Right lung (tissue), 5 donors: ENCODE measurements around the gene FUOM. TPM values are rescaled to one million over a fixed set of nuclear protein-coding genes. Genes with fewer than 3 reads are reported as not detected.
A peak's percentile ranks its signal among the peaks of the same experiment; 100 is the strongest.

Experiments
- DNase-seq, 2 donors: peaks; one replicate each; pipeline ENCODE4 v3.0.0-alpha.2; 2013
- polyA plus RNA-seq, 5 donors: library from polyadenylated mRNA; unstranded; fragments of 120-200 nt; gene quantifications; one replicate each; pipeline versions ENCODE4 v1.2.1 to v1.2.3, GENCODE V29; 2013; ENCODE audit warnings: inconsistent platforms in 1 of 5, low replicate concordance in 1 of 5; ENCODE audit not compliant: insufficient read length in 5 of 5, insufficient read depth in 1 of 5

Gene FUOM
- polyA plus RNA-seq, 5 donors = 6.7 to 13.9 (median 8.1) TPM

DNA sequence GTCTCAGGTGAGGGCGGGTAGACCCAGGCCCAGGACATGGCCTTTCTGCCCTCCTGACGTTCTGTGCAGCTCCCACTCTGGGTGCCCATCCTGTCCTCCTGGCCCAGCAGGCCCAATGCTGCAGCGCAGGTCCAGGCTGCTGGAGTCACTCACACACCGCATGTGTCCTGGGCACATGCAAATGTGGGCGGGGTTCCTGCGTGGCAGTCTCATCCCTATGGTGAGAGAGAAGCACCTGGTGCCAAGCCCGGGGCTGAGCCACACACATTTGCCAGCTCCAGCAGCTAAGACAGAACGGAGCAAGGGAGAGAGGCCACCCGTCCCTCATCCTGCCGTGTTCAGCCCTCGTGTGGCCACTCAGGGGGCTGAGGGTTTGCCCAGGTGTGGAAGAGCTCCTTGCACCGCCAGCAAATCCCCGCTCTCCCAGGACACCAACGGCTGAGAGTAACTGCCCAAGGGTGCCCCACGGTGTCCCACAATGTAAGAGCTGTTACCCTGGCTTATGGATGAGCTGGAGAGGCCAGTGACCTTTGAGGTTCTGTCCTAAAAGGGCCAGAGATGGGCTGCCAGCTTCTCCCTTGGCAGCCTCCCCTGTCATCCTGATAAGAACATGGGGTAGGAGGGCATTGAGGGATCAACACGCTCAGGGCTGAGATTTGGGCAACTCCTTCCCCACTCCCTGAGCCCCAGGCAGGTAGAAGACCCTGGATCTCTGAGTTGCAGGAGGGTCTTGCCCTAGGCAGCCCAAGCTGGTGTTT, 4.4 kb downstream of the FUOM start:
- DNase-seq = no peak

DNA sequence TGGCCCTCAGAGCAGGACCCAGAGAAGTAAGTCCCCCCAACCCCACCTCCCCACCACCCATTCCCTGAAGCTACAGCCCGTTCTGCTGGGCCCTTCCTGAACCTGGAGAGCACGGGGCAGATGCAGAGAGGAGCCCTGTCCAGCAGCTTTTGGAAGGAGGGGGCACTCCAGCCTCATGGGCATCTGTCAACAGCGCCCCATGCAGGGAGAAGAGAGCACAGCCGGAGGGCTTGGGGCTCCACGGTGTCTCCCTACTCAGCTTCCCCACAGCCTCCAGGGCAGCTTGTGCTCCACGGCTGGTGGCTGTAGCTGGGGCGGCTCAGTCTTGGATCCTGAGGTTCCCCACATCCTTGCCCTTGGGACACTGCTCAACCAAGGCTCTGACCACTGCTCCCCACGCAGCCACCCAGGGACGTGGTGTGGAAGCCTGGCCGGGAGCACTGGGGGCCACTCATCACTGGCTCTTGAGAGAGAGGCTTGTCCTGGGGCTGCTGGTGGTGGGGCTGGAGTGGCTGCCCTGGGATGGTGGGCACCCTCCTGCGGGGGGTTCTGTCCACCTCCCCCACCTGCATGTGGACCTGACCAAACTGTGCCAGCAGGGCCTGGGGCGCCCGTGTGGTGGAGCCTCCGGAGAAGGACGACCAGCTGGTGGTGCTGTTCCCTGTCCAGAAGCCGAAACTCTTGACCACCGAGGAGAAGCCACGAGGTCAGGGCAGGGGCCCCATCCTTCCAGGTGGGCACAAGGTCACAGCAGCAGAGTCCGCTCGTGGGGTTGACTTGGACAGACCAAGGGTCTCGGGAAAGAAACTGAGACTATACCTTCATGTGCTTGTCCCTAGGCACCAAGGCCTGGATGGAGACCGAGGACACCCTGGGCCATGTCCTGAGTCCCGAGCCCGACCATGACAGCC, 6.2 kb downstream of the FUOM start:
- no peak for DNase-seq

GRCh38 chr10:133350950-133351329, 6.9 kb downstream of the FUOM start:
- no peak for DNase-seq

DNA sequence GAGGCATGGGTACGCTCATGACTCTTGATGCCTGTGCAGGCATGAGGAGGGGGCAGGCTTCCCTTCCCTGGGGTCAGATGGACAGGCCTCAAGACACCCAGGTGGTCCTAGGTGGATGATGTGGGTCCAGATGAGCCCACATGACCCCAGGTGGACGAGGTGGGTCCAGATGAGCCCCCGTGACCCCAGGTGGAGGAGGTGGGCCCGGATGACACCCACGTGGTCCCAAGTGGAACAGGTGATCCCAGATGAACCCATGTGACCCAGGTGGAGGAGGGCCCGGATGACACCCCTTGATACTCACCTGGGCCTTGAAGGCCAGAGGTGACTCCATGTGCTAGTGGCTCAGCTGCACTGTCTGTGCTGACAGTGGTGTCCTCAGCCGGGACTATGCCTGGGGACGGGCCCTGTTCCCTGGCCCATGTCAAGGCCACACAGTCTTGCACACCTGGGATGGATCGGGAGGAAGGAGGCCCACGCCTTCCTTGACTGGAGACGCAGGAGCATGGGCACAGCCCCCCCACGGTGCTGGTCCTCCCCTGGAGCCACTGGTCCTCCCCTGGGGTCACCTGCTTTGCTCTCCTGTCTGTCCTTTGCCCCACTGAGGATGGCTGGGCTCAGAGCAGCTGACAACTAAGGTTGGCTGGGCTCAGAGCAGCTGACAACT, 7.4 kb downstream of the FUOM start:
- DNase-seq = no peak

DNA sequence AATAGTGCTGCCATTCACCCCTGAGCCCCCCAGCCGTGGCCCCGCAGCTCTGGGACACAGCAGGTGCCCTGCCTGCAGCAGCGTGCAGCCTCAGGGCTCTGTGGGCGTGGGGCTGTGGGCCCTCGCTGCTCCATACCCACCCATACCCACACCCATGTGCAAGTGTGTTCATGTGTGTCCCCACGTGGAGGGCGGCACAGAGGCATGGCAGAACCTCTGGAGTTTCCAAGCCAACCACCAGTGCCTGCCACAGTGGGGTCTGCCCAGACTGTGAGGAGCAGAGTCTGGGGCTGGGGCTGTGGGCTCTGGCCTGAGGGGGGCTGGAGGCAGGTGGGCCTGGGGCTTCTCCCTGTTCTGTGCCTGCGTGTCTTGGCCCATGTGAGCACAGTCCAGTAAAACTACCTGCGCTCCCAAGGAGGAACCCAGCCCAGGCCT, 8.2 kb downstream of the FUOM start:
- no peak for DNase-seq

DNA sequence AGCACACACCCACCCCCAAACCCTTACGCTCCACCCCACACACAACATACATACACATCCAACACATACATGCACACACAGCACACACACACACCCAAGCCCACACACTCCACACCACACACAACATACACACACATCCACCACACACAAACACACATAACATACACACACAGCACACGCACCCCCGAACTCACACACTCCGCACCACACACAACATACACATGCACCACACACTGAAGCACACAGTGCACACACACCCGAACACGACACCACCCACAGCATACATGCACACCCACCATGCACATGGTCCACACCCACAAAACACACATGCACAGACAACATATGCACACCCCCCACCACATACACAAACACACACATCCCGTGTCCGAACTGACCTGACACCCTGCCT, 8.7 kb downstream of the FUOM start:
- no peak for DNase-seq

- DNase-seq = no peak
Measured at GRCh38 chr10:133347710-133348517, 9.9 kb downstream of the FUOM start.

- no peak for DNase-seq
Measured at GRCh38 chr10:133346413-133346812, 11.4 kb downstream of the FUOM start.

DNA sequence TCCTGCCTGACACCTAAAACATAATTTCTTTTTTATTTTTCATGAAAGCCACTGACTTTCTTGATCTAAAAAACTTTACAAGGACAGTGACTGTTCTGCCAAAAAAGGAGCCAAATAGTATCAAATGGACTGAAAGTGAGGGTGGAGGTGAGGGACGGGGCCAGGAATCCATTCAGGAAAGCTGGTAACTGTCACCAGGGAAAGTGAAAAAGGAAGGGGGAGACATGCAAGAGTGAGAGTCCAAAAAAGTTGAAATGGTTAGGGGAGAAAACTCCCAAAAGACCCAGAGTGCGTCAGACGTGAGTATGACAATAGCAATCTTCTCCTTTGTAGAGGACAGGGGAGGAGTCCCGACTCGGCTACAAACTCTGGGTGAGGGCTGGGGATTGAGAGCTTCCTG, 13.6 kb downstream of the FUOM start:
- DNase-seq = no peak

DNA sequence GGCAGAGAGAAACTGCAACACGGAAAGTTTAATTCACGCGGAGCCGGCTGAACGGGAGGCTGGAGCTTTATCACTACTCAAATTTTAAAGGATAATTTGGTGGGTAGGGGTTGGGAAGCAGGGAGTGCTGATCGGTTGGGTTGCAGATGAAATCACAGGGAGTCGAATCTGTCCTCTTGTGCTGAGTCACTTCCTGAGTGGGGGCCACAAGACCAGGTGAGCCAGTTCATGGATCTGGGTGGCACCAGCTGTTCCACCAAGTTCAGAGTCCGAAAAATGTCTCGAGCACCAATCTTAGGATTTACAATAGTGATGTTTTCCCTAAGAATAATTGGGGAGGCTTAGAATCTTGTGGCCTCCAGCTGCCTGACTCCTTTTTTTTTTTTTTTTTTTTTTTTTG, 14.3 kb downstream of the FUOM start:
- DNase-seq = no peak

DNA sequence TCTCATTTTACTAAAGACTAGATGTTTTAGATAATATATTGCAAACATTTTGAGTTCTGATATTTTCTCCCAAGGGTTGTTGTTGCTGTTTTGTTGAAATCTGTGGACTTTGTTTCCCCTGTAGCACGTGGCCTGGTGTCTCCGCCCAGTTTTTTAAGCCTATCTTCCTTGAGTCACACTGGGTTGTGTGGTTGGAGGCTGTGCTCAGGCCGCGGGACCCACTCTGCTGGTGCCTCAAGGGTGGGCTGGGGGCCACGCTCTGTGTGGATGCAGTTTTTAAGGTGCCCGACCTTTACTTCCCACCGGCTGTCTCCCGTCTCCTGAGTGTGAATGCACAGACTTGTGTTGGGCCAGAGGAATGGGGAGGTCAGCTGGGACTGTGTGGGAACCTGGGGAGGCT, 14.9 kb downstream of the FUOM start:
- DNase-seq = no peak

GRCh38 chr10:133341983-133342382, 15.8 kb downstream of the FUOM start:
- no peak for DNase-seq

DNA sequence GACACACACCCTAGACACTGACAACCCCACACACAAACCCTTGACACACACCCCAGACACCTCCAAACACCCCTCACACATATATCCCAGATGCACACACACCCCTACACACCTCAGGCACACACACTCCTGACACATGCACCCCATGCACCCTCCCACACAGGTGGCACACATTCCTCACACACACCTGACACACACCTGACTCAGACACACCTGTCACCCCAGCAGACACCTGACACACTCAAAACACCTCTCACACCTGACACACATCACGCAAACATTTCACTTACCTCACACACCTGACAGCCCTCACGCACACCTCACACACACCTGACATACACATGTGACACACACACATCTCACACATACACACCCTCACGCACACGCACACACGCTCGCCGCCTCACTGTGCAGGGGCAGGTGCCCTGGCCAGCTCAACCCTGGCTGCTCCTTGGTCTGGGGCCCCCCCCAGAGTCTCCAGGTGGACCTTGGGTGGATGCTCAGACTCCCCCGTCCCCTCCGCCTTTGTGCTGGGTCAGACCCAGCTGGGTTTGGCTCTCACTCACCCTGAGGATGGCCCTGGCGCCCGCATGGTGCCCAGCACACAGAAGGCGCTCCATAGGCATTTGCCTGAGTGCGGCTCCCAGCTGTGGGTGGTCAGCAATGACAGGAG, 18.0 kb downstream of the FUOM start:
- no peak for DNase-seq

DNA sequence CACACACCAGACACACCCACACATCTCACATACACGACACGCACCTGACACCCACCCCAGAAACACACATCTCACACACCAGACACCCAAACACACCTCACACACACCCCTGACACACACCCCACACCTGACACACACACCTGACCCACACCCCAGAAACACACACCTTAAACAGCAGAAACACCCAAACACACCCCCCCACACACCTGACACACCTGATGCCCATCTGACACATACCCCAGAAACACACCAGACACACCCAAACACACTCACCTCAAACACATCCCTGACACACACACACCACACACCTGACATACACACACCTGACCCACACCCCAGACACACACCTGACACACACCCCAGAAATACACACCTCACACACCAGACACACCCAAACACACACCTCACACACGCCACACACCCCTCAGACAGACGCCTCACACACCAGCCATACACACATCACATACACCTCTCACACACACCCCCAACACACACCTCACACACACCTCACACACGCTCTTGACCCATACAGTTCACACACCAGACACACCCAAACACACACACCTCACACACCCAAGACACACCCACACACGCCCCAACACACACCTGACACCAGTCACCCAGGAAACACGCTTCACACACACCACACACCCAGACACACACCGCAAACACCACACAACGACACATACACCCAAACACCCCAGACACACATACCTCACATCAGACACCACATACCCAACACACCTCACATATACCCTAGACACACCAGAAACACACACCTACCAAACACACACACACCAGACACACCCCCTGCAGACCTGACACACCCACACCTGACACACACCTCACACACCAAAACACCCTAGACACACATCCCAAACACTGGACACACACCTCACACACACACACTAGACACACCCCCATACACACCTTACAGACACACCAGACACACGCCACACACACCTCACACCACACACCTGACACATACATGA, 19.4 kb downstream of the FUOM start:
- no peak for DNase-seq

DNA sequence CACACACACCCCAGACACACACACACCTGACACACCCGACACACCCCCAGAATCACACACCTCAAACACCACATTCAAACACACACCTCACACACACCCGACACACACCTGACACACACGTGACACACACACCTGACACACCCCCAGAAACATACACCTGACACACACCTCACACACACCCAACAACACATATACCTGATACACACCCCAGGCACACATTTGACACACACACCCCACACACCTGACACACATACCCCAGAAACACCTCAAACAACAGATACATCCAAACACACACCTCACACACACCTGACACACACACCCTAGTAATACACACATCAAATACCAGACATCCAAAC, 20.5 kb downstream of the FUOM start:
- DNase-seq = no peak

- DNase-seq = no peak
Measured at GRCh38 chr10:133336577-133337369, 21.0 kb downstream of the FUOM start, which contains the start of gene CALY. Gene CALY, minus strand, starts transcription at chr10:133336896. Its CDS starts 7,907 bp downstream, at chr10:133328989.

DNA sequence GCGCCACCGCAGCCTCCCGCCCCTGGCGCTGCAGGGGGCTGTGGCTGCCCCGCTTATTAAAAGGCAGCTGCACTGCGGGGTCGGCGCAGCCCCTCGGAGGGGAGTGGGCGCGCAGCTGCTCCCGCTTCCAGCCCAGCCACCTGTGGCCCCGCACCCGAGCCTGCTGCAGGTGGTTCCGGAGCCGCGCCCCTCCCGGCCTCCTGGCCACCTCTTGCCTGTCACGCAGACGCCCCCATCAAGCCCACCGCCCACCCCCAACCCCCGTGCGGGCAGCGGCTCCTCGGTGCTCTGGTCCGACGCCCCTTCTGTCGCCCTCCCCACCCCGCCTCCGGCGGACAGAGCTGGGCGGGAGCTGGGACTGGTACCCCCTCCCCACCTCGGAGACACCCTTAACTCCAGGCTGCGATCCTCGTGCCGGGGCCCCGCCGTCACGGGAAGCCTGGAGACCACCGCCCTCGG, 21.7 kb downstream of the FUOM start:
- DNase-seq = no peak

DNA sequence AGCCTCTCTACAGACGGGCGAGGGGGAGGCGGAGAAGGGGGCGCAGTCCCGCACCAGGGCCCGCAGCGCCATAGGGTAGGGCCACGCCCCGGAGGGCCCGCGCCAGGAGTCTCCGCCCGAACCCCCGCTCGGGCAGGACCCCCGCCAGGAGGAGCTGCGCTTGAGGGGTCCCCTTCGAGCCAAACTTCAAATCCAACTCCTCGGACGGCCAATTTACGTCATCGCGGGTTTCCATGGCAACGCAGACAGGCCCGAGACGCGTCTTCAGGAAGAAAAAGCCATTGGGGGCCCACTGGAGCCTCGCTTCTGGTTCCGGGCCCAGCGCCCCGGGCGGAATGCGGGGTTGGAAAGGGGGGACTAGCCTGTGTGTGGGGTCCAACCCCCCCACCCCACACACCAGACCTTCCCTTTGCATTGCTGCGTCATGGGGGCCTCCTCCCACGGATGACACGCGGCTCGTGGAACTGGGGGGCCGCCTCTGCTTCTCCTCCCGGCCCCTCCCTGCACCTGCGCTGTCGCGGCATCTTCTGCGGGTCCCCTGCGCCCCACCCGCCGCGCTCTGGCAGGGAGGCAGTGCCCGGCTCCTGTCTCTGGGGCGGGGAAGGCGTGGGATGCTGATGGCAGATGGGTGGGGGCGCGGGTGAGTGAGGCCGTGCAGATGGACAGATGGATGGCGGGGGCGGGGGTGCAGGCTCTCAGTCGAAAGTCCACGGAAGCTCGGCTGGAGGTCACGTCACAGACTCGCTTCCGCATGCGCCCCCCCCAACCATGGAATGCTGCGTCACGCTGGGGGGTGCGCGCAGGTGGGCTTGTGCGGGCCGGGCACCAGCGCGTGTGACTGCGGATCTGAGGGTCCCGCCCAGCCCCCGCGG, 22.3 kb downstream of the FUOM start:
- DNase-seq = peak; percentile 52 to 63
